Thyroid gland (tissue), 4 donors: ENCODE measurements around the gene HMCN2.

ENCODE experiments used
- POLR2A ChIP-seq, 2 donors: fragments of 450-650 bp; IDR thresholded peaks; one replicate each; pipeline ENCODE4 v1.6.1; 2017; ENCODE audit warnings: antibody characterized with exemption in 2 of 2, mild to moderate bottlenecking in 2 of 2, moderate library complexity in 1 of 2
- TF ChIP-seq, protein P1 (sequence below), 6 experiments: fragments of 200-600 bp in 3 of 6; fragments of 450-650 bp in 3 of 6; sonication (generic) in 3 of 6; IDR thresholded peaks; one replicate each; pipeline ENCODE4 v1.5.1; 2016 to 2019; ENCODE audit warnings: antibody characterized with exemption in 6 of 6, mild to moderate bottlenecking in 2 of 6, inconsistent platforms in 1 of 6, moderate library complexity in 1 of 6

DNA sequence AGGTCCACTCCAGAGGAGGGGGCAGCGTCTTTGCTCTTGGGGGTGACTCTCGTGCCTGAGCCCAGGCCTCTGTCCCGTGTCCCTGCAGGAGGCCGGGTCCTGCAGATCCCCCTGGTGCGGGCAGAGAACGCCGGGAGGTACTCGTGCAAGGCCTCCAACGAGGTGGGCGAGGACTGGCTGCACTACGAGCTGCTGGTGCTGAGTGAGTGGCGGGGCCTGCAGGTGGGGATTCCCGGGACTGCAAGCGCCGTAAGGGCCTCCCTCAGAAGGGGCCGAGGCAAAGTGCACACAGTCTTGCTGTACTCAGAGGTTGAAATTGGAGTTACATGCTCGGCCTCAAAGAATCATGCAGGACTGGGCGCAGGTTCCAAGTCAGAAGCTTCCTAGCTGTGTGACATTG lies 116.5 kb downstream of the HMCN2 start:
- TF ChIP-seq, protein P1, sequence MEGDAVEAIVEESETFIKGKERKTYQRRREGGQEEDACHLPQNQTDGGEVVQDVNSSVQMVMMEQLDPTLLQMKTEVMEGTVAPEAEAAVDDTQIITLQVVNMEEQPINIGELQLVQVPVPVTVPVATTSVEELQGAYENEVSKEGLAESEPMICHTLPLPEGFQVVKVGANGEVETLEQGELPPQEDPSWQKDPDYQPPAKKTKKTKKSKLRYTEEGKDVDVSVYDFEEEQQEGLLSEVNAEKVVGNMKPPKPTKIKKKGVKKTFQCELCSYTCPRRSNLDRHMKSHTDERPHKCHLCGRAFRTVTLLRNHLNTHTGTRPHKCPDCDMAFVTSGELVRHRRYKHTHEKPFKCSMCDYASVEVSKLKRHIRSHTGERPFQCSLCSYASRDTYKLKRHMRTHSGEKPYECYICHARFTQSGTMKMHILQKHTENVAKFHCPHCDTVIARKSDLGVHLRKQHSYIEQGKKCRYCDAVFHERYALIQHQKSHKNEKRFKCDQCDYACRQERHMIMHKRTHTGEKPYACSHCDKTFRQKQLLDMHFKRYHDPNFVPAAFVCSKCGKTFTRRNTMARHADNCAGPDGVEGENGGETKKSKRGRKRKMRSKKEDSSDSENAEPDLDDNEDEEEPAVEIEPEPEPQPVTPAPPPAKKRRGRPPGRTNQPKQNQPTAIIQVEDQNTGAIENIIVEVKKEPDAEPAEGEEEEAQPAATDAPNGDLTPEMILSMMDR (IDR thresholded peaks at IDR 0.05) = no peak
- TF ChIP-seq POLR2A (IDR thresholded peaks at IDR 0.05) = no peak
